K562 (cell line): ENCODE data around the gene CFP.

Source experiments
- CEBPB ChIP-seq: fragments of 450-650 bp; IDR thresholded peaks from 2 replicates; pipeline ENCODE4 v1.6.1; 2016; ENCODE audit warnings: missing genetic modification characterization, missing compliant biosample characterization
- HDAC6 ChIP-seq: IDR thresholded peaks from 2 replicates; pipeline ENCODE4 v1.6.1; 2012; ENCODE audit warnings: low read depth, mild to moderate bottlenecking, control low read depth, inconsistent platforms, low read length, moderate library complexity
- MYNN ChIP-seq, 2 experiments: sonication (generic); formaldehyde crosslinking in 1 of 2; IDR thresholded peaks; 2 replicates each; pipeline versions ENCODE4 v1.5.0 to v1.6.1; 2016 to 2020; ENCODE audit warnings: antibody characterized with exemption in 1 of 2, missing genetic modification reagents in 1 of 2
- SREBF2 ChIP-seq: sonication (generic); formaldehyde crosslinking; IDR thresholded peaks from 2 replicates; pipeline ENCODE4 v1.4.0; 2020; ENCODE audit warnings: mild to moderate bottlenecking, missing genetic modification reagents
- ZNF121 ChIP-seq: sonication (generic); formaldehyde crosslinking; conservative IDR thresholded peaks from 2 replicates; pipeline ENCODE4 v1.8.0; 2022; ENCODE audit warnings: missing genetic modification reagents
- TF ChIP-seq, protein P1 (sequence below): fragments of 250-450 bp; sonication (Bioruptor Pico); IDR thresholded peaks from 2 replicates; pipeline ENCODE4 v1.8.0; 2022; ENCODE audit warnings: inconsistent platforms, mild to moderate bottlenecking, moderate library complexity, borderline replicate concordance

DNA sequence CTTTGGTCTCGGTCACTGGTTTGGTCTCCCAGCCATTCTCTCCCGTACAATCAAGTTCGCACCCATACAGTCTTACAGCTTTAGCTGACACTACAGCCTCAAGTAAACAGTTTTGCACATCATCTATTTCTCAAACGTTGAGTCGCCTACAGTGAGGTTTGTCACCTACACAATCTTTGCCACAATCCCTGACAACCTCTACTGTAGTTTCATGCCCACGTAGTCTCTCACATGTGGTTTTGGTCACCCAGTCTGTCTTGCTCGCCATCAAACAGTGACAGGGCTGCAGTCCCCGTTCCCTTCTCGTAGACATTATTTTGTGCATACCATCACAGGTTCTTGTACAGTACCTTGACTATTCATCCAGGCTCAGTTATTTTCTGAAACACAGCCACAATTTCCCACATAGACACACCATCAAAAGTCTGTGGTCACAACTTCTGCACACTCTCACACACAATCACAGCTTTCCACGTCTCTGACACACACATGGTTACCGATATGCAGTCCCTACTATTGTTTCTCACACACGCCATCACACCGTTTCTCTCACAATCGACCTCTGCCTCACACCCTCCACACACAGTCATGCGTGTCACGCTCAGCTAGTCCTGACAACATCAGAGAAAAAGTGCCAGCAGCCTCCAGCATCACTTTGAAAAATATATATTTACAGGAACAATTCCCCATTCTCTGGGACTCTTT, 5.3 kb upstream of the CFP start:
- TF ChIP-seq MYNN (IDR thresholded peaks at IDR 0.05): no peak
- no peak for TF ChIP-seq MYNN (CRISPR knock-in tag; IDR thresholded peaks at IDR 0.05)
- TF ChIP-seq, protein P1, sequence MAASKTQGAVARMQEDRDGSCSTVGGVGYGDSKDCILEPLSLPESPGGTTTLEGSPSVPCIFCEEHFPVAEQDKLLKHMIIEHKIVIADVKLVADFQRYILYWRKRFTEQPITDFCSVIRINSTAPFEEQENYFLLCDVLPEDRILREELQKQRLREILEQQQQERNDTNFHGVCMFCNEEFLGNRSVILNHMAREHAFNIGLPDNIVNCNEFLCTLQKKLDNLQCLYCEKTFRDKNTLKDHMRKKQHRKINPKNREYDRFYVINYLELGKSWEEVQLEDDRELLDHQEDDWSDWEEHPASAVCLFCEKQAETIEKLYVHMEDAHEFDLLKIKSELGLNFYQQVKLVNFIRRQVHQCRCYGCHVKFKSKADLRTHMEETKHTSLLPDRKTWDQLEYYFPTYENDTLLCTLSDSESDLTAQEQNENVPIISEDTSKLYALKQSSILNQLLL (CRISPR knock-in tag): no peak
- no peak for TF ChIP-seq SREBF2 (CRISPR knock-in tag)
- TF ChIP-seq ZNF121: no peak
- TF ChIP-seq CEBPB (tag): no peak
- no peak for TF ChIP-seq HDAC6
